ENCODE measurements around the gene LRRC7.

- TF ChIP-seq CTCF (IDR thresholded peaks at IDR 0.05; ENCODE audit: poor library complexity) (no peak), EZH2 (IDR thresholded peaks at IDR 0.05; ENCODE audit: borderline replicate concordance) (no peak)
These were observed 2.6 kb downstream of the LRRC7 start for GRCh38 chr1:69570356-69570755.
